SK-N-SH (cell line): ENCODE data around the gene S100A13.

Source experiments
- YY1 ChIP-seq: IDR thresholded peaks from 2 replicates; pipeline ENCODE4 v1.4.0; 2012; ENCODE audit warnings: low read depth, mild to moderate bottlenecking
- TF ChIP-seq, protein P1 (sequence below): fragments of 200-600 bp; sonication (generic); IDR thresholded peaks from 2 replicates; pipeline ENCODE4 v1.6.1; 2017; ENCODE audit warnings: antibody characterized with exemption, mild to moderate bottlenecking, moderate library complexity

DNA sequence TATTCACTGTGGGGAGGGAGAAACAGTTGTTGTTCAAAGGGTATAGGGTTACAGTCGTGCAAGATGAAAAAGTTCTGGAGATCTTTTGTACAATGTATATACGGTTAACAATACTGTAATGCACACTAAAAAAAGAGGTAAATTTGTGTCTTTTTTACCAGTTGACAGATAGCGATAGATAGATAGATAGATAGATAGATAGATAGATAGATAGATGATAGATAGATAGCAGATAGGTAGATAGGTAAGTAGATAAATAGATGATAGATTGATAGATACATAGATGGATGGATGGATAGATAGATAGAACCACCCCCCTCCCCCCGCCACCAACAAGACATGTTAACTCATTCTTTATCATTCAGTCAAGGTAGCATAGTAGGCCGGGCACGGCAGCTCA, 24.6 kb downstream of the S100A13 start:
- TF ChIP-seq, protein P1, sequence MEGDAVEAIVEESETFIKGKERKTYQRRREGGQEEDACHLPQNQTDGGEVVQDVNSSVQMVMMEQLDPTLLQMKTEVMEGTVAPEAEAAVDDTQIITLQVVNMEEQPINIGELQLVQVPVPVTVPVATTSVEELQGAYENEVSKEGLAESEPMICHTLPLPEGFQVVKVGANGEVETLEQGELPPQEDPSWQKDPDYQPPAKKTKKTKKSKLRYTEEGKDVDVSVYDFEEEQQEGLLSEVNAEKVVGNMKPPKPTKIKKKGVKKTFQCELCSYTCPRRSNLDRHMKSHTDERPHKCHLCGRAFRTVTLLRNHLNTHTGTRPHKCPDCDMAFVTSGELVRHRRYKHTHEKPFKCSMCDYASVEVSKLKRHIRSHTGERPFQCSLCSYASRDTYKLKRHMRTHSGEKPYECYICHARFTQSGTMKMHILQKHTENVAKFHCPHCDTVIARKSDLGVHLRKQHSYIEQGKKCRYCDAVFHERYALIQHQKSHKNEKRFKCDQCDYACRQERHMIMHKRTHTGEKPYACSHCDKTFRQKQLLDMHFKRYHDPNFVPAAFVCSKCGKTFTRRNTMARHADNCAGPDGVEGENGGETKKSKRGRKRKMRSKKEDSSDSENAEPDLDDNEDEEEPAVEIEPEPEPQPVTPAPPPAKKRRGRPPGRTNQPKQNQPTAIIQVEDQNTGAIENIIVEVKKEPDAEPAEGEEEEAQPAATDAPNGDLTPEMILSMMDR: no peak
- TF ChIP-seq YY1: no peak
